Activated T-cell treated with anti-CD3 and anti-CD28 coated beads, Interleukin-2, amount 50 U/mL, for 4 hours (primary cell): ENCODE measurements around the gene SPARC. TPM values are rescaled to one million over a fixed set of nuclear protein-coding genes. Genes with fewer than 3 reads are reported as not detected.
"Not testable (repeated sequence)": the region's sequence is repeated elsewhere in the genome, so short reads cannot be mapped to it uniquely, and the experiment has no call there.

ENCODE experiments used
- ATAC-seq, 2 donors: fragments of 200-7000 bp; cut with Tn5 transposase; one replicate each; pipeline ENCODE4 v1.10.0; 2021
- DNase-seq: peaks from one replicate; pipeline ENCODE4 v3.0.0-alpha.2; 2020
- H3K27me3 Mint-ChIP-seq: one replicate; pipeline ENCODE4 v1.8.0; 2021; ENCODE audit warnings: low read depth, mixed read lengths
- H3K36me3 Mint-ChIP-seq: one replicate; pipeline ENCODE4 v1.8.0; 2022; ENCODE audit warnings: mixed read lengths; ENCODE audit not compliant: insufficient read depth
- H3K4me1 Mint-ChIP-seq: one replicate; pipeline ENCODE4 v1.8.0; 2021; ENCODE audit warnings: low read depth, mixed read lengths
- H3K4me3 Mint-ChIP-seq: one replicate; pipeline ENCODE4 v1.8.0; 2021; ENCODE audit warnings: mild to moderate bottlenecking, moderate library complexity, mixed read lengths
- H3K9me3 Mint-ChIP-seq: one replicate; pipeline ENCODE4 v1.8.0; 2021; ENCODE audit warnings: mixed read lengths
- total RNA-seq, 3 donors: library from RNA; stranded (reverse); gene quantifications; one replicate each; pipeline ENCODE4 v1.2.1, GENCODE V29; 2021

SPARC gene
- total RNA-seq, 3 donors from 2014 or later, result 2.0 to 2.6 (median 2.3) TPM

DNA sequence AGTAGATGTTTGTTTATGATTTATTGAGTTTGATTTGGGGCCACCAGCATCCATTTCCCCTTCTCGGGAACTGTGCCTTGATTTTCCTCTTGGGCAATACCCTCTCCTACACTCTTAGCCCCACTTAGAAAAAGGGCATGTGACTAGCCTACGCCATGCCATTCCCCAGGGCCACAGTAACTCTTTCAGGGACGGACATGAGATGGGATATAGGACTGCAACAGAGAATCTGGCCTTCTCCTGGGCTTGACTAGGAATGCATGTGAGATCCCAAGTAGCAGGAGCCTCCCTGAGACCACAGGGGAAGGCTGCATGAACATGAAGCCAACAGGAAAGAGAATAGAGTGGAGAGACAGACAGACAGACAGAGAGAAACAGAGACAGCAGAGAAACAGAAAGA is 30.7 kb upstream of the SPARC start:
- H3K4me3 Mint-ChIP-seq, result no peak overlapping the region

DNA sequence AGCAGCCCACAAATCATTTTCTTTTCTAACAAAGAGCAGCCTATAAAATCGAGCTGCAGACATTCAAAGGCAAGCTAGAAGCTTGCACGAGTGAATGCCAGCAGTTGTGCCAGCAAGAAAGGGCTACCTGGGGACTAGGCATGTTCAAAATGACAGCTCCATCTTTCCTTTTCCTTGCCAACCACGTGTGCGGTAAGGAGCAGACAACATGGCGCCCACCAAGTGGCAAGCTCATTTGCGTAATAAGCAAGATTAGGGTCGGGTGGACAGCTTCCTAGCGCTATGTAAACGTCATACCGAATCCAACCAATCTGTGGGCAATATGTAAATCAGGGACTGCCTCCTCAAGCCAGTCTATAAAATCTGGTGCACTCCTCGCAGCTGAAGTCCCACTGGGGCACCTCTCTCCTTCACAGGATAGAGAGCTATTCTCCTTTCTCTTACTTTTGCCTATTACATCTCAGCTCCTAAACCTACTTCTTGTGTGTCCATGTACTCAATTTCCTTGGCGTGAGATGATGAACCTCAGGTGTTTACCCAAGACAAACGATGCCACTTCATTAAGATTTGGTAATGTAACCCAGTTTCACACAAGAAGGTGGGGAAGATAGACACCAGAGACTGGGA is 22.5 kb upstream of the SPARC start:
- Mint-ChIP-seq H3K36me3 (no peaks in the 10 kb centered on the region), H3K27me3 (peaks cover 5% of the 10 kb centered on the region), H3K4me1 (peaks cover 4% of the 10 kb centered on the region), H3K9me3 (peaks cover 3% of the 10 kb centered on the region), H3K4me3 (no peak overlapping the region)
- ATAC-seq, result no peak
- DNase-seq, result no peak

More for the DNA sequence above, 30.7 kb upstream of the SPARC start:
- Mint-ChIP-seq H3K36me3 (no peaks in the 10 kb centered on the region), H3K4me1 (peaks cover 3% of the 10 kb centered on the region), H3K27me3 (peaks cover 3% of the 10 kb centered on the region), H3K9me3 (no peaks in the 10 kb centered on the region)
- ATAC-seq (no peak), DNase-seq (no peak)

DNA sequence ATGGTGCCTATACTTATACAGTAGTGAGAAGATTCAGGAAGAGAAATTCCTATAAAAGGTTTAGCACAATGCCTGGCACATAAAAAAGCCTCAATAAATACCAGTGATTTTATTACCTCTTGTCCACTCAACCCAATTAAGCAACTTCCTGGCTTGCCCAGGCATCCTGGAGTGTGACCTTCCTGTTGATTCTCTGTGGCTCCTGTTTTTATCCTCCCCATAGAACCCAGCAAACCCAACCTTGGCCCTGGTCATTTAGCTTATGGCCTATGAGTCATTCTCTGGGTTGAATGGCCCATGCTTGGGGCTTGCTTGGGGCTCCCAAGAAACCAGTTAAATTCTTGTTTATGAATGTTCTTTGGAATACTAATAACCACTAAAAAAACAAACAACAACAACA is 21.4 kb upstream of the SPARC start:
- Mint-ChIP-seq H3K27me3 (peaks cover 5% of the 10 kb centered on the region), H3K36me3 (no peaks in the 10 kb centered on the region), H3K4me1 (peaks cover 4% of the 10 kb centered on the region), H3K9me3 (peaks cover 3% of the 10 kb centered on the region), H3K4me3 (no peak overlapping the region)
- DNase-seq, result no peak
- no peak for ATAC-seq

DNA sequence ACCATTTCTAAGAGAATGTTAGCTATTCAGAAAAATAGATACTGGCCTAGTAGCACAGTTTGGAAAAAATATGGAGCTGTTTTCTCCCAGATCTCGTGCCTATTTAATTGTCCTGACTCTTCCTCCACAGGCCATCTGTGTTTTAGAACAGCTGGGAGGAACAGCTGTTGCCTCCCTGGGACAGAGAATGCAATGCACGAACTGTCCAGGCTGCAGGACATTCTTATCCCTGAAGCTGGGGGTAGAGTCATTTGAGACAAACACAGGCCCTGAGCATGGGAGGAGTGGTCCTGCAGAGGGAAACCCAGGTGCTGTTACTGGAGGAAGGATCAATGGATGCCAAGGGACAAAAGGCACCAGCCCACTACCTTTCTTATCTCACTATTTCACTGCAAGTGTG is 20.9 kb upstream of the SPARC start:
- Mint-ChIP-seq H3K9me3 (peaks cover 3% of the 10 kb centered on the region), H3K27me3 (peaks cover 5% of the 10 kb centered on the region), H3K4me3 (no peak overlapping the region), H3K36me3 (no peaks in the 10 kb centered on the region), H3K4me1 (peaks cover 4% of the 10 kb centered on the region)
- DNase-seq (no peak), ATAC-seq (no peak)

DNA sequence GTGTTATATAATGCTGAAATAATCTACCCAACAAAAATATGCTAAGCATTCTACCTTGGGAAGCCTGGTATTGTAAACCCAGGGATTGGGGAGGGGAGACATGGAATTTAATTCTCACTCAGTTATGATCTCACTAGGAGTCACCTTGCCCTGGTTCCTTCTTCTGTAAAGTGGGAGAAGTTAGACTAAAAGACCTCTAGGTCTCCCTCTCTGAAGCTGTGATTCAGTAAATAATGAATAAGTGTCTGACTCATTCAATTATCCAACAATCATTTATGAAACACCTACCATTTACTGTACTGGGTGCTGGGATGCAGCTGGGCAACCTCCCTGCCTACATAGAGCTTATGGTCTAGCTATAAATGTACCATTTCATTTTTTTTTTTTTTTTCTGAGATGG is 20.2 kb upstream of the SPARC start:
- Mint-ChIP-seq H3K4me1 (peaks cover 4% of the 10 kb centered on the region), H3K4me3 (no peak overlapping the region), H3K36me3 (no peaks in the 10 kb centered on the region), H3K27me3 (peaks cover 5% of the 10 kb centered on the region), H3K9me3 (peaks cover 3% of the 10 kb centered on the region)
- no peak for DNase-seq
- ATAC-seq, result no peak

DNA sequence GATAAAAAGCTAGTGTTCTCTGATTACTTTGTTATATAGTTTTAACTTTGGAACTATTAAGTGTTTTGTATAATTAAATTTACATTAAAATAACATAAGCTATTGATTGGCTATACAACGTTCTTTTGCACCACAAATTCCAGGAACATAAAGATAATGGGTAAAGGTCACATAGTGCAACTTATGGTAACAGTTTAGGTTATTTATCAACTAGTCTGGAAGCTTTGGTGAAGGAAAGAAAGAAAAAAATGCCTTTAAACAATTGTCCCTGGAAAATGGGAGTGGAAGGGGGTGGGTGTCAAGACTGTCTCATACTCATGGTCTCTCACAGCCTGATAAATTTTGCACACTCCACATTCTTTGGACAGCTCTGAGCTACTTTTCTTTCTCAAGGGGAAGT is 17.1 kb upstream of the SPARC start:
- Mint-ChIP-seq H3K36me3 (no peaks in the 10 kb centered on the region), H3K27me3 (peaks cover 3% of the 10 kb centered on the region), H3K9me3 (no peaks in the 10 kb centered on the region), H3K4me1 (no peaks in the 10 kb centered on the region), H3K4me3 (no peak overlapping the region)
- no peak for DNase-seq
- ATAC-seq, result no peak

DNA sequence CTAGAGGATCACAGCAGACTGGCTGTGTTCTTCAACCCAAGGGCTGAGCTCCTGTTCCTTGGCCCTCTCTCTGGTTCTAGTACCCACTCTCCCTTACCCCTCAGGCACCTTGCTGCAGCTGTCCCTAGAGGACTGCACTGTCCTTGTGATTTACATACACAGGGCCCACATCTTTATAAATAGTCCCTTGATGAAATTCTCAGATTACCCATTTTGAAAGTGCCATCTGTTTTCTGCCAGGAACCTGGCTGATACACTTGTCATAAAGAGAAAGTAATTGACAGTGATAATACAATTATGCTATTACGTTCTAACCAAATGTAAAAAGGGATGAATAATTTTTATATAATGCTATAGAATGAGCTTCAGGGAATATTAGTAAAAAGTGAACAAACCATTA is 16.5 kb upstream of the SPARC start:
- Mint-ChIP-seq H3K4me1 (no peaks in the 10 kb centered on the region), H3K9me3 (no peaks in the 10 kb centered on the region), H3K36me3 (no peaks in the 10 kb centered on the region), H3K27me3 (peaks cover 3% of the 10 kb centered on the region), H3K4me3 (no peak overlapping the region)
- no peak for ATAC-seq
- no peak for DNase-seq

DNA sequence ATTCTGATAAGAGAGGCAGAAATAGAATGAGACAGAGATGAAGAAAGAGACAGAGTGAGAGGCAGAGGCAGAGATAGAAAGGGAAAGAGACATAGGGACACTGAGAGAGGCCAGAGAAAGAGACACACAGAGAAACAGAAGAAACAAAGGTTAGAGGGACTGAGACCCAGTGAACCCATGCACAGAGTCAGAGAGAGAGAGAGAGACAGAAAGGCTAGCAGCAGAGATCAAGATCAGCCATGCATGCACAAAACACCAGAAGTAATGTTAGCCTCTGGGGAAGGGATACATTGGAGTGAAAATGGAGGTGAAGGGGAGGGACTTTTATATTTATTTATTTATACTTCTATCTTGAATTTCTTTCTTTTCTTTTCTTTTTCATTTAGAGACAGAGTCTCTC is 14.1 kb upstream of the SPARC start:
- Mint-ChIP-seq H3K9me3 (no peaks in the 10 kb centered on the region), H3K36me3 (no peaks in the 10 kb centered on the region), H3K4me1 (no peaks in the 10 kb centered on the region), H3K4me3 (no peak overlapping the region), H3K27me3 (peaks cover 3% of the 10 kb centered on the region)
- no peak for DNase-seq
- no peak for ATAC-seq

- no peaks in the 10 kb centered on the region for H3K9me3 Mint-ChIP-seq
- H3K4me3 Mint-ChIP-seq, result no peak overlapping the region
- H3K27me3 Mint-ChIP-seq, result peaks cover 3% of the 10 kb centered on the region
- no peak for DNase-seq
- ATAC-seq, result no peak
- H3K36me3 Mint-ChIP-seq, result no peaks in the 10 kb centered on the region
- H3K4me1 Mint-ChIP-seq, result no peaks in the 10 kb centered on the region
These were observed 13.6 kb upstream of the SPARC start for GRCh38 chr5:151700296-151700695.

DNA sequence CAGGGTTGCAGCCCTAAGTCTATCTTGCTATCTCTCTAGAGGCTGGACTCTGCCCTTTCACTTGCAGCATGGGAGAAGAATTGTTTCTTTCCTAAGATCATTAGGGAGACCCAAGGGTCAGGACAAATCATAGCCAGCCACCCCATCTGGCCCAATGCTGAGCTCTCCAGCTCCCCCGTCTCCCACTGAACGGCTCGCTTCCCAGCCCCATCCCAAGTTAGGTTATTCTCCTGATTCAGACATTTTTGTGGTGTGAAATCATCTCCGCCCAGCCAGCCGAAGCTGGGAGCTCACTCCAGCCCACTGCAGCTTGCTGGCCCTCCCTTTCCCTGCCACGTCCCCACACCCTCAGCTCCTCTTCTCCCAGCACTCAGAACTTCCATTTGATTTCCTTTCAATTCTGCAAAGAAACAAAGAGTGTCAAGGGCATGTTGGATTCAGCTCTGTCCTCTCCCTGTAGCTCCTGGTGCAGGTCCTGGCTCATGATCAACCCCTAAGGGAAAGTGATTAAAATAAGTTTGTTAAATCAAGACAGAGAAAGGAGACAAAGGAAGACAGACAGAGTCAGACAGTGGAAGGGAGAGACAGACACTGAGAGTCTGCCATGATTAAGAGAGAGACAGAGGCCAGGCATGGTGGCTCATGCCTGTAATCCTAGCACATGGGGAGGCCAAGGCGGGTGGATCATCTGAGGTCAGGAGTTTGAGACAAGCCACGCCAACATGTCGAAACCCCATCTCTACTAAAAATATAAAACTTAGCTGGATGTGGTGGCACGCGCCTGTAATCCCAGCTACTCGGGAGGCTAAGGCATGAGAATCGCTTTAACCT is 12.6 kb upstream of the SPARC start:
- no peaks in the 10 kb centered on the region for H3K4me1 Mint-ChIP-seq
- DNase-seq (no peak), ATAC-seq (no peak)
- H3K27me3 Mint-ChIP-seq, result peaks cover 3% of the 10 kb centered on the region
- H3K9me3 Mint-ChIP-seq, result no peaks in the 10 kb centered on the region
- no peak overlapping the region for H3K4me3 Mint-ChIP-seq
- no peaks in the 10 kb centered on the region for H3K36me3 Mint-ChIP-seq

DNA sequence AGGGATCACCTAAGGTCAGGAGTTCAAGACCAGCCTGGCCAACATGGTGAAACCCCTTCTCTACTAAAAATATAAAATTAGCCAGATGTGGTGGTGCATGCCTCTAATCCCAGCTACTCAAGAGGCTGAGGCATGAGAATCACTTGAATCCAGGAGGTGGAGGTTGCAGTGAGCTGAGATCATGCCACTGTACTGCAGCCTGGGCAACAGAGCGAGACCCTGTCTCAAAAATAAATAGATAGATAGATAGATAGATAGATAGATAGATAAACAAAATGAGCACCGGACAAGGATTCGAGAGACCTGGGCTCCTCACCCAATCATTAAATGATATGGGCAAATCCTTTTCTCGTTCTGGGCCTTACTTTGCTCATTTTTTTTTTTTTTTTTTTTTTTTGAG is 11.4 kb upstream of the SPARC start:
- H3K4me3 Mint-ChIP-seq, H3K36me3 Mint-ChIP-seq, DNase-seq, ATAC-seq, H3K4me1 Mint-ChIP-seq, H3K9me3 Mint-ChIP-seq: not testable (repeated sequence)
- peaks cover 10% of the 10 kb centered on the region for H3K27me3 Mint-ChIP-seq

- no peaks in the 10 kb centered on the region for H3K4me1 Mint-ChIP-seq
- H3K27me3 Mint-ChIP-seq, result peaks cover 10% of the 10 kb centered on the region
- DNase-seq (no peak), ATAC-seq (no peak)
- H3K4me3 Mint-ChIP-seq, result no peak overlapping the region
- no peaks in the 10 kb centered on the region for H3K9me3 Mint-ChIP-seq
- H3K36me3 Mint-ChIP-seq, result no peaks in the 10 kb centered on the region
These were observed 10.7 kb upstream of the SPARC start for GRCh38 chr5:151697452-151697851.

- Mint-ChIP-seq H3K4me1 (no peaks in the 10 kb centered on the region), H3K9me3 (no peaks in the 10 kb centered on the region), H3K27me3 (peaks cover 10% of the 10 kb centered on the region), H3K36me3 (no peaks in the 10 kb centered on the region), H3K4me3 (no peak overlapping the region)
- ATAC-seq, result no peak
- DNase-seq, result no peak
These were observed 9.9 kb upstream of the SPARC start for GRCh38 chr5:151696470-151697061.

DNA sequence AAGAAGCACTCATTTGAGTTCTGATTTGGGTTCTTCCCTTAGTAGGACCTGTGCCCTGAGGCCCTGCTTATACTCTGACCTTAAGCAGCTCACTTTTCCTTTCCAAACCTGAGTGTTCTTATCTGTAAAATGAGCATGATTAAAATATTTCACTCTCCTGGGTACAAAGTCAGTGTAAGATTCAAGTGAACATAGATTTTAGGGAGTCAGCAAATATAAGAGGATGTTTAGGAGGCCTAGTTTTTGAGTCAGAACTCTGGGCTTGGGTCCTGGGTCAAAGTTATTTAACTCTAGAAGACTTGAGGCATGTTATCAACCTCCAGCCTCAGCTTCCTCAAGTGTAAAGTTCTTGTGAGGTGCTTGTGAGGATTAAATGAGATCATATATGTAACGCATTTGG is 8.7 kb upstream of the SPARC start:
- Mint-ChIP-seq H3K9me3 (no peaks in the 10 kb centered on the region), H3K27me3 (peaks cover 10% of the 10 kb centered on the region), H3K4me3 (no peak overlapping the region), H3K36me3 (no peaks in the 10 kb centered on the region), H3K4me1 (no peaks in the 10 kb centered on the region)
- ATAC-seq (no peak), DNase-seq (no peak)

GRCh38 chr5:151694035-151694485 is 7.3 kb upstream of the SPARC start:
- Mint-ChIP-seq H3K27me3 (peaks cover 9% of the 10 kb centered on the region), H3K36me3 (no peaks in the 10 kb centered on the region), H3K4me3 (no peak overlapping the region), H3K4me1 (no peaks in the 10 kb centered on the region), H3K9me3 (no peaks in the 10 kb centered on the region)
- ATAC-seq (no peak), DNase-seq (no peak)
